ENCODE measurements around the gene RABGAP1.

GRCh38 chr9:123044586-123044985, 103.8 kb downstream of the RABGAP1 start:
- no peak for TF ChIP-seq EZH2 (IDR thresholded peaks at IDR 0.05; ENCODE audit: insufficient read depth, poor library complexity, severe bottlenecking)
- TF ChIP-seq EZH2phosphoT487 (IDR thresholded peaks at IDR 0.05; ENCODE audit: insufficient read depth, low read depth) = no peak
